Left ventricle myocardium inferior (tissue), 1 donor: Measurements from ENCODE around the gene GTF2F1. TPM values are rescaled to one million over a fixed set of nuclear protein-coding genes. Genes with fewer than 3 reads are reported as not detected.
"Not testable (repeated sequence)": the region's sequence is repeated elsewhere in the genome, so short reads cannot be mapped to it uniquely, and the experiment has no call there.

ENCODE experiments used
- DNase-seq: peaks from one replicate; pipeline ENCODE4 v3.0.0-alpha.2; 2020
- H3K27ac ChIP-seq: fragments of 200-600 bp; replicated peaks from 2 replicates; pipeline ENCODE4 v1.8.0; 2021
- H3K27me3 ChIP-seq: fragments of 200-600 bp; 2 replicates; pipeline ENCODE4 v1.8.0; 2021; ENCODE audit warnings: low read depth
- H3K36me3 ChIP-seq: fragments of 200-600 bp; 2 replicates; pipeline ENCODE4 v1.8.0; 2021
- H3K4me1 ChIP-seq: fragments of 200-600 bp; 2 replicates; pipeline ENCODE4 v1.8.0; 2021
- H3K4me3 ChIP-seq: fragments of 200-600 bp; 2 replicates; pipeline ENCODE4 v1.8.0; 2021; ENCODE audit warnings: mild to moderate bottlenecking, moderate library complexity
- H3K9me3 ChIP-seq: fragments of 200-600 bp; replicated peaks from 2 replicates; pipeline ENCODE4 v1.8.0; 2021
- intact Hi-C: fragments of 100-400 bp; cut with micrococcal nuclease; formaldehyde crosslinking; loops from one replicate; pipeline ENCODE4 v1.11.0; 2022
- total RNA-seq: library from RNA; stranded (reverse); fragmentation: NEBNext Ultra II Directional; extraction: Animal tissue kit (Norgen Biotek cat#: 25700); gene quantifications from one replicate; pipeline ENCODE4 v1.2.1, GENCODE V29; 2021
- TF ChIP-seq, protein P1 (sequence below): fragments of 200-600 bp; IDR thresholded peaks from 2 replicates; pipeline ENCODE4 v1.8.0; 2021; ENCODE audit warnings: antibody characterized with exemption, mild to moderate bottlenecking, borderline replicate concordance
- donor health status: DM: no; HTN: yes; CAD: no; lungs with severe emphysema.

Gene GTF2F1
- total RNA-seq, 1 donor from 2014 or later = 33.8 TPM

GRCh38 chr19:6409346-6409745 lies 16.4 kb upstream of the GTF2F1 start:
- H3K9me3 ChIP-seq = no peaks in the 10 kb centered on the region
- no peak for DNase-seq
- H3K36me3 ChIP-seq = peaks cover 4% of the 10 kb centered on the region
- TF ChIP-seq, protein P1, sequence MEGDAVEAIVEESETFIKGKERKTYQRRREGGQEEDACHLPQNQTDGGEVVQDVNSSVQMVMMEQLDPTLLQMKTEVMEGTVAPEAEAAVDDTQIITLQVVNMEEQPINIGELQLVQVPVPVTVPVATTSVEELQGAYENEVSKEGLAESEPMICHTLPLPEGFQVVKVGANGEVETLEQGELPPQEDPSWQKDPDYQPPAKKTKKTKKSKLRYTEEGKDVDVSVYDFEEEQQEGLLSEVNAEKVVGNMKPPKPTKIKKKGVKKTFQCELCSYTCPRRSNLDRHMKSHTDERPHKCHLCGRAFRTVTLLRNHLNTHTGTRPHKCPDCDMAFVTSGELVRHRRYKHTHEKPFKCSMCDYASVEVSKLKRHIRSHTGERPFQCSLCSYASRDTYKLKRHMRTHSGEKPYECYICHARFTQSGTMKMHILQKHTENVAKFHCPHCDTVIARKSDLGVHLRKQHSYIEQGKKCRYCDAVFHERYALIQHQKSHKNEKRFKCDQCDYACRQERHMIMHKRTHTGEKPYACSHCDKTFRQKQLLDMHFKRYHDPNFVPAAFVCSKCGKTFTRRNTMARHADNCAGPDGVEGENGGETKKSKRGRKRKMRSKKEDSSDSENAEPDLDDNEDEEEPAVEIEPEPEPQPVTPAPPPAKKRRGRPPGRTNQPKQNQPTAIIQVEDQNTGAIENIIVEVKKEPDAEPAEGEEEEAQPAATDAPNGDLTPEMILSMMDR = no peak
- H3K4me1 ChIP-seq = peaks cover 19% of the 10 kb centered on the region
- no peaks in the 10 kb centered on the region for H3K27me3 ChIP-seq
- no peak overlapping the region for H3K4me3 ChIP-seq
- intact Hi-C loops = no loop called here
- H3K27ac ChIP-seq = no peak overlapping the region

DNA sequence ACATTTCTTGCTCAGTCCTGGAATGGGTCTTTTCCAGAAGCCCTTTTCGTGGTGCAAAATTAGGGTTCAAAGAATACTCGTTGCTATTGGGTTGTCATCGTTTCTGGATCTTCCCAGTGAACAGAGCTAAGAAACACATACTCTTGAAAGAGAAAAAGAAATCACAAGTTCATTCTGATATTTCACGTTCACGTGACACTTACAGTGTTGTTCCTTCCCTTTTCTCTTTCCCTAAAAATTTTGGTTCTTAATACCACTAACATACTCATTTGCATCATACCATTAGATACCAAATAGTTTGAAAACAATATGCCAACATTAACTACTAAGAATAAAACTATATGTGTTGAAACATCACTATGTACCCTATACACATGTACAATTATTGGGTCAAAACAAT lies 13.4 kb upstream of the GTF2F1 start:
- DNase-seq = no peak
- intact Hi-C loops = no loop called here
- no peaks in the 10 kb centered on the region for H3K36me3 ChIP-seq
- no peak overlapping the region for H3K27ac ChIP-seq
- H3K27me3 ChIP-seq = no peaks in the 10 kb centered on the region
- H3K9me3 ChIP-seq = no peaks in the 10 kb centered on the region
- TF ChIP-seq, protein P1 = no peak
- no peaks in the 10 kb centered on the region for H3K4me1 ChIP-seq
- no peak overlapping the region for H3K4me3 ChIP-seq

DNA sequence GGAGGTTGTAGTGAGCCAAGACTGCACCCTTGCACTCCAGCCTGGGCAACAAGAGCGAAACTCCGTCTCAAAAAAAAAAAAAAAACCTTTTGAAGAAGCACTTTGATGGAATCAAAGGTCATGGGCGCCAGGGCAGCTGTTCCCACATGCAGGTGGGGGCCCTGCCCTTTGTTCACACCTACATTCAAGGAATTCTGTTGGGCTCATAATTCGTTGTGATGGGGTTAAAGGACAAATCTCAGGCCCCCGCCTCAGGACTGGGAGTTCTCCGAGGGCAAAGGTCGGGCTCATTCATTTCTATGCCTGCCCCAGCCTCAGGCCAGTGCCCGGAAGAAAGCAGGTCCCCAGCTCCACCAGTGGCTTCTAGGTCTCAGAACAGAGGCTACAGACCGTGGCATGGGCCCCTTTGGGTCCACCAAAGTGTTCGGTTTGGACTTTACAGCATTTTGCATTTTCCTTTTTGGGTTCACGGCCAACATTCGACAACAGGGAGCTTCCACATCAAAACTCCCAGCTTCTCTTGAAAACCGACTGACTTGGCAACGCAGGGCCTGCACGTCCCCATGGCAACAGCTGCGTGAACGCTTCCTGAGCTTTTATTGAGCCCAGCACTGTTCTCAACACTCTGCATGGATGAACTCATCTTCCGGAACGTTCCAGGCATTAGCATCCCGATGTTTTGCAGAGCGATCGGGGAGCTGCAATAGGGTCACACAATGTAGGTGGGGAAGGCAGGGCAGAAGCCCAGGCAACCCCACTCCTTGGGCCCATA lies 10.1 kb upstream of the GTF2F1 start:
- DNase-seq = no peak
- no peaks in the 10 kb centered on the region for H3K4me1 ChIP-seq
- intact Hi-C loops = no loop called here
- H3K4me3 ChIP-seq = no peak overlapping the region
- TF ChIP-seq, protein P1 = no peak
- no peak overlapping the region for H3K27ac ChIP-seq
- H3K9me3 ChIP-seq = no peaks in the 10 kb centered on the region
- no peaks in the 10 kb centered on the region for H3K36me3 ChIP-seq
- no peaks in the 10 kb centered on the region for H3K27me3 ChIP-seq

DNA sequence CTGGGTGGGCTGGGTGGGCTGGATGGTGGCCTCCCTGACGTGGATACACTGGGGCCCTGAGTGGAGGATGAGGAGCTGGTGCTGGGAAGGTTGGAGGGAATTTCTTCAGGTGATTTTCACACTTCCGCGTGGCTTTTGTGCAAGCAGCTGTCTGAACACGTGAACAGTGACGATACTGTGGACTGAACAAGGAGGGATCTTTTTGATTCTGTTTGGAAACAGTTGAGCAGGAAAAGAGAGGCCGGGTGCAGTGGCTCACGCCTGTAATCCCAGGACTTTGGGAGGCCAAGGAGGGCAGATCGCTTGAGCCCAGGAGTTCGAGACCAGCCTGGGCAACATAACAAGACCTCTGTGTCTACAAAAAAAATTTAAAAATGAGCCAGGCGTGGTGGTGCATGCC lies 9.1 kb upstream of the GTF2F1 start:
- Histone ChIP-seq H3K9me3 (no peaks in the 10 kb centered on the region), H3K4me1 (no peaks in the 10 kb centered on the region), H3K27ac (no peak overlapping the region), H3K36me3 (no peaks in the 10 kb centered on the region), H3K4me3 (no peak overlapping the region), H3K27me3 (no peaks in the 10 kb centered on the region)
- DNase-seq = no peak
- TF ChIP-seq, protein P1 = no peak
- intact Hi-C loops = no loop called here

- DNase-seq, H3K27me3 ChIP-seq, H3K4me3 ChIP-seq, H3K27ac ChIP-seq, H3K36me3 ChIP-seq, H3K4me1 ChIP-seq, intact Hi-C loops, H3K9me3 ChIP-seq: not testable (repeated sequence)
Measured at GRCh38 chr19:6400062-6400944, 7.3 kb upstream of the GTF2F1 start.

DNA sequence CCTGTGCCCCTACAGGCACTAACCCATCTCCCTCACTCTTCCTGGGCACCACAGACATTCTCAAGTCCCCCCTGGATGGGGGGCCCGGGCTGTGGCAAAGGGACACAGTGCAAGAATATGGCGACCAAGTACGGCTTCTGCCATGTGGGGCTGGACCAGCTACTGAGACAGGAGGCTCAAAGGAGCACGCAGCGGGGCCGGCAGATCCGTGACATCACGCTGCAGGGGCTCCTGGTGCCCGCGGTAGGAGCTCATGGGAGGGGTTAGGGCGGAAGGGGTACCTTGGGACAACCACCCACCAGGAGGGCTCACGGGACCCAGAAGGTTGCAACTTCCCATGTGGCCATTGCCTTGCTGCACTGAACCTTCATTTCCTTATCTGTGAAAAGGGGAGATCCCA lies 3.3 kb upstream of the GTF2F1 start:
- H3K4me3 ChIP-seq = no peak overlapping the region
- peaks cover 5% of the 10 kb centered on the region for H3K36me3 ChIP-seq
- peaks cover 24% of the 10 kb centered on the region for H3K4me1 ChIP-seq
- TF ChIP-seq, protein P1 = no peak
- no peaks in the 10 kb centered on the region for H3K27me3 ChIP-seq
- intact Hi-C loops = no loop called here
- DNase-seq = no peak
- H3K9me3 ChIP-seq = no peaks in the 10 kb centered on the region
- no peak overlapping the region for H3K27ac ChIP-seq
